ENCODE measurements around the gene MX2.

MX2 gene

GRCh38 chr21:41399246-41399800 is 37.5 kb downstream of the MX2 start:
- Histone ChIP-seq H3K36me3 (ENCODE audit: control insufficient read depth, low read length) (no peaks in the 10 kb centered on the region), H3K9me3 (ENCODE audit: control insufficient read depth, insufficient read depth, low read length) (no peaks in the 10 kb centered on the region), H3K4me2 (ENCODE audit: low read length) (no peak overlapping the region), H3K4me3 (ENCODE audit: low read length) (no peak overlapping the region), H3F3A (ENCODE audit: control insufficient read depth, insufficient read depth) (no peaks in the 10 kb centered on the region), H3K27ac (ENCODE audit: low read depth, low read length) (no peak overlapping the region), H4K20me1 (ENCODE audit: control insufficient read depth, insufficient read depth, low read depth, low read length) (no peaks in the 10 kb centered on the region), H3K4me1 (ENCODE audit: control insufficient read depth, low read length) (no peaks in the 10 kb centered on the region), H3K79me2 (ENCODE audit: control insufficient read depth, low read length) (no peaks in the 10 kb centered on the region), H3K27me3 (ENCODE audit: control insufficient read depth, low read length) (no peaks in the 10 kb centered on the region), H3K9me2 (replicated peaks; ENCODE audit: control insufficient read depth, low read length) (no peaks in the 10 kb centered on the region)
- TF ChIP-seq EZH2phosphoT487 (IDR thresholded peaks at IDR 0.05; ENCODE audit: borderline replicate concordance, low read length) (no peak), CTCF (IDR thresholded peaks at IDR 0.05; ENCODE audit: low read depth, low read length, poor library complexity, severe bottlenecking) (no peak)

- TF ChIP-seq EZH2phosphoT487 (IDR thresholded peaks at IDR 0.05; ENCODE audit: borderline replicate concordance, low read length) (no peak), CTCF (IDR thresholded peaks at IDR 0.05; ENCODE audit: low read depth, low read length, poor library complexity, severe bottlenecking) (no peak)
- Histone ChIP-seq H3K4me3 (ENCODE audit: low read length) (no peak overlapping the region), H3F3A (ENCODE audit: control insufficient read depth, insufficient read depth) (no peaks in the 10 kb centered on the region)
Measured at GRCh38 chr21:41402231-41402630, 40.4 kb downstream of the MX2 start.

DNA sequence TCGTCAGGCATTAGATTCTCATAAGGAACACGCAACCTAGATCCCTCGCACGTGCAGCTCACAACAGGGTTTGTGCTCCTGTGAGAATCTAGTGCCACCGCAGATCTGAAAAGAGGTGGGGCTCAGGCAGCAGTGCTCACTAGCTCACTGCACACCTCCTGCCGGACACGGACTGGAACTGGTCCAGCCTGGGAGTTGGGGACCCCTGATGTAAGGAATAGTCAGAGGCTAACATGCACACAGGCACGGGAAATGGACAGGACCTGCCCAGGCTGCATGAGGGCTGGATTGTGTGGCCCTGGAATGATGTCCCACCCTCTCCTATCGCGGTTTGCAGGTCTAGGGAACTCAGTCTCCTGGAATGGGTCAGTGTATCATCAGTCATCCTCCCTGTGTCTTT is 41.0 kb downstream of the MX2 start:
- Histone ChIP-seq H3K9me2 (replicated peaks; ENCODE audit: control insufficient read depth, low read length) (no peaks in the 10 kb centered on the region), H3K36me3 (ENCODE audit: control insufficient read depth, low read length) (no peaks in the 10 kb centered on the region), H3K4me3 (ENCODE audit: low read length) (no peak overlapping the region), H3K27me3 (ENCODE audit: control insufficient read depth, low read length) (no peaks in the 10 kb centered on the region), H3K9me3 (ENCODE audit: control insufficient read depth, insufficient read depth, low read length) (no peaks in the 10 kb centered on the region), H3K4me2 (ENCODE audit: low read length) (no peak overlapping the region), H3K4me1 (ENCODE audit: control insufficient read depth, low read length) (no peaks in the 10 kb centered on the region), H4K20me1 (ENCODE audit: control insufficient read depth, insufficient read depth, low read depth, low read length) (no peaks in the 10 kb centered on the region), H3K79me2 (ENCODE audit: control insufficient read depth, low read length) (no peaks in the 10 kb centered on the region), H3F3A (ENCODE audit: control insufficient read depth, insufficient read depth) (no peaks in the 10 kb centered on the region), H3K27ac (ENCODE audit: low read depth, low read length) (no peak overlapping the region)
- TF ChIP-seq CTCF (IDR thresholded peaks at IDR 0.05; ENCODE audit: low read depth, low read length, poor library complexity, severe bottlenecking): no peak
- TF ChIP-seq EZH2phosphoT487 (IDR thresholded peaks at IDR 0.05; ENCODE audit: borderline replicate concordance, low read length): no peak

More at GRCh38 chr21:41402231-41402630, 40.4 kb downstream of the MX2 start:
- Histone ChIP-seq H4K20me1 (ENCODE audit: control insufficient read depth, insufficient read depth, low read depth, low read length) (no peaks in the 10 kb centered on the region), H3K36me3 (ENCODE audit: control insufficient read depth, low read length) (no peaks in the 10 kb centered on the region), H3K9me3 (ENCODE audit: control insufficient read depth, insufficient read depth, low read length) (no peaks in the 10 kb centered on the region), H3K4me1 (ENCODE audit: control insufficient read depth, low read length) (no peaks in the 10 kb centered on the region), H3K79me2 (ENCODE audit: control insufficient read depth, low read length) (no peaks in the 10 kb centered on the region), H3K27ac (ENCODE audit: low read depth, low read length) (no peak overlapping the region), H3K4me2 (ENCODE audit: low read length) (no peak overlapping the region), H3K9me2 (replicated peaks; ENCODE audit: control insufficient read depth, low read length) (no peaks in the 10 kb centered on the region), H3K27me3 (ENCODE audit: control insufficient read depth, low read length) (no peaks in the 10 kb centered on the region)

Data from DOHH2 (cell line).